KOPT-K1 (cell line): Measurements from ENCODE around the gene CLDN16.

Source experiments
- H3K27ac ChIP-seq: fragments of 200-600 bp; sonication (generic); 2 replicates; pipeline ENCODE4 v1.5.1; 2016; ENCODE audit warnings: antibody characterized with exemption, mild to moderate bottlenecking, low read depth, low read length; ENCODE audit not compliant: poor library complexity, severe bottlenecking
- H3K36me3 ChIP-seq: fragments of 200-600 bp; sonication (generic); 2 replicates; pipeline ENCODE4 v1.5.1; 2017; ENCODE audit warnings: antibody characterized with exemption, mild to moderate bottlenecking, low read length, moderate library complexity; ENCODE audit not compliant: insufficient read depth
- H3K9me3 ChIP-seq: fragments of 200-600 bp; sonication (generic); 2 replicates; pipeline ENCODE4 v1.5.1; 2017; ENCODE audit warnings: antibody characterized with exemption, low read length, mild to moderate bottlenecking; ENCODE audit not compliant: insufficient read depth, poor library complexity, severe bottlenecking

Gene CLDN16, protein sequence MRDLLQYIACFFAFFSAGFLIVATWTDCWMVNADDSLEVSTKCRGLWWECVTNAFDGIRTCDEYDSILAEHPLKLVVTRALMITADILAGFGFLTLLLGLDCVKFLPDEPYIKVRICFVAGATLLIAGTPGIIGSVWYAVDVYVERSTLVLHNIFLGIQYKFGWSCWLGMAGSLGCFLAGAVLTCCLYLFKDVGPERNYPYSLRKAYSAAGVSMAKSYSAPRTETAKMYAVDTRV

DNA sequence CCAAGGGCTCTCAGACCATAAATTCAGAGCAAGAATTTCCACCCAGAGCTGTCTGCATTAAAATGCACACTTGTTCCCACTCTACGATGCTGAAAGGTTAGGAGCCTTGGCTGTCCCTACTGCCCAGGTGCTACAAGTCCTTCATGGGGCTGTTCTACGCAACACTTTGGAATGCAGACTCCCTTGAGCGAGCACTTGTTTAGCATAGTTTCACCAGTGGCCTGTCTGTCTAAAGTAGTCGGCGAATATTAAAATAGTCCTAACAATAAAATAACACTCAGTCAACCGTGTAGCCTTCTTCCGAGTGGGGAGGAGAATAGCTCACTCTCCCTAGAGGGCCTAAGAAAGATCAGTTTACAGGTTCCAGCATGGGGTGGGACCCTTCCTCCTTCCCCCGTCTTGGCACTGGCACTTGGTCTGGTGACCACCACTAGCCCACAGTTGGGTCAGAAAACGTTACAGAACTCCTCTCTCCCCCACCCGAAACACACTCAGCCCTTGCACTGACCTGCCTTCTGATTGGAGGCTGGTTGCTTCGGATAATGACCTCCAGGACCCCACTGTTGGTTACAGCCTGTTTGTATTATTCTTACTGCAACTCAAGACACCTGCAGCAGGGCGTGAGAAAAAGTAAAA, at the start of gene CLDN16:
Gene CLDN16, plus strand, starts transcription at position 586 of the 636 bp plus-strand sequence. CDS start 167 bp downstream, outside the sequence.
- Histone ChIP-seq H3K9me3 (no peaks in the 10 kb centered on the region), H3K27ac (no peak within 1 kb of the TSS), H3K36me3 (no peaks in the 10 kb centered on the region)

DNA sequence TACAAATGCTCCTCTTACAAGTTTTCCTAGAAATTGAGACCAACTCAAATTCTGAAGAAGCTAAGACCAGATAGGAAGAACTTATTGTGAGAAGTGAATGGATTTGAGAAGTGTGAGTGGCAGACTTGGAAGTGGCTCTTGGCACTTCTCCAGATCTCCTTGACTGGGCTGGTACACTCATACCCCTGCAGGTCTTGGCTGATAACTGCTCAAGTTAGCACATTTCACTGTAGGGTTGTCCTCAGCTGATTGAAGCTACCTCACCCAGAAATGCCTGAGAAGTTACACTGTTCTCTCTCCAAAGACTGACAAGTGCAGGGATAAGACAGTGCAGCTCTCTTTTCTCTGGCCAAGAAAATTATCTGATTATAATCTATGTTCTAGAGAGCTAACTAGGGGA, 49.2 kb upstream of the CLDN16 start:
- Histone ChIP-seq H3K9me3 (no peaks in the 10 kb centered on the region), H3K36me3 (no peaks in the 10 kb centered on the region), H3K27ac (no peak overlapping the region)

DNA sequence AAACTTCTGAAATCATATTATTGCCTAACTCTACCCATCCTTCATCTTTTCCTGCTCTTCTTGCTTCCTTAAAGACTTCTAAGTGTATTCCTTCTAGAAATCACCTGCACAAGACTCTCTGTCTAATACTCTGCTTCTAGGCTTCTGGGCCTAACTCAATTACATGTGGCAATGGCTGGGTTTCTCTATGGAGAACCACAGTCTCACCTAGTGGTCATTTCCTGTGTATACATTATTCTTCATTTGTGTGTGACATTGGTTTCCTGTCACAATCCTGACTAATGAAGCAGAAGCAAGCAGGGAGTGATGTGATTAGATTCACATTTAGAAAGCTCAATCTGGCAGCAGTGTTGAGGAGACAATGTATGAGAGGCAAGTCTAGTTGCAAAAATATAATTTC, 48.8 kb upstream of the CLDN16 start:
- Histone ChIP-seq H3K27ac (no peak overlapping the region), H3K9me3 (no peaks in the 10 kb centered on the region), H3K36me3 (no peaks in the 10 kb centered on the region)

DNA sequence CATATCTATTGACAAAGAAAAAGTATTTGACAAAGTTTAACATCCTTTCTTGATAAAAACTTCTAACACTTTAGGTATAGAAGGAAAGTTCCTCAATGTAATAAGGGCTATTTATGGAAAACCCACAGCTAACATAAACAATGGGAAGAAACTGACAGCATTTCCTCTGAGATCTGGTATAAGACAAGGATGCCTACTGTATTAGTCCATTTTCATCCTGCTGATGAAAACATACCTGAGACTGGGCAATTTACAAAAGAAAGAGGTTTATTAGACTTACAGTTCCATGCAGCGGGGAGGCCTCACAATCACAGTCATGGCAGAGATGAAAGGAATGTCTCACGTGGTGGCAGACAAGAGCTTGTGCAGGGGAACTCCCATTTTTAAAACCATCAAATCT, 47.9 kb upstream of the CLDN16 start:
- no peaks in the 10 kb centered on the region for H3K9me3 ChIP-seq
- H3K27ac ChIP-seq: no peak overlapping the region
- no peaks in the 10 kb centered on the region for H3K36me3 ChIP-seq

GRCh38 chr3:190345027-190345821, 42.7 kb upstream of the CLDN16 start:
- no peaks in the 10 kb centered on the region for H3K36me3 ChIP-seq
- H3K9me3 ChIP-seq: no peaks in the 10 kb centered on the region
- no peak overlapping the region for H3K27ac ChIP-seq

GRCh38 chr3:190345878-190346277, 42.1 kb upstream of the CLDN16 start:
- no peaks in the 10 kb centered on the region for H3K9me3 ChIP-seq
- H3K36me3 ChIP-seq: no peaks in the 10 kb centered on the region
- no peak overlapping the region for H3K27ac ChIP-seq

- H3K27ac ChIP-seq: no peak overlapping the region
Measured at GRCh38 chr3:190346541-190346940, 41.4 kb upstream of the CLDN16 start.

GRCh38 chr3:190352861-190353457, 35.0 kb upstream of the CLDN16 start:
- no peaks in the 10 kb centered on the region for H3K36me3 ChIP-seq
- H3K9me3 ChIP-seq: no peaks in the 10 kb centered on the region
- no peak overlapping the region for H3K27ac ChIP-seq

More at GRCh38 chr3:190346541-190346940, 41.4 kb upstream of the CLDN16 start:
- Histone ChIP-seq H3K36me3 (no peaks in the 10 kb centered on the region), H3K9me3 (no peaks in the 10 kb centered on the region)

- Histone ChIP-seq H3K36me3 (no peaks in the 10 kb centered on the region), H3K9me3 (no peaks in the 10 kb centered on the region), H3K27ac (no peak overlapping the region)
Measured at GRCh38 chr3:190356246-190356645, 31.7 kb upstream of the CLDN16 start.

GRCh38 chr3:190357468-190357867, 30.5 kb upstream of the CLDN16 start:
- Histone ChIP-seq H3K27ac (no peak overlapping the region), H3K36me3 (no peaks in the 10 kb centered on the region), H3K9me3 (no peaks in the 10 kb centered on the region)

DNA sequence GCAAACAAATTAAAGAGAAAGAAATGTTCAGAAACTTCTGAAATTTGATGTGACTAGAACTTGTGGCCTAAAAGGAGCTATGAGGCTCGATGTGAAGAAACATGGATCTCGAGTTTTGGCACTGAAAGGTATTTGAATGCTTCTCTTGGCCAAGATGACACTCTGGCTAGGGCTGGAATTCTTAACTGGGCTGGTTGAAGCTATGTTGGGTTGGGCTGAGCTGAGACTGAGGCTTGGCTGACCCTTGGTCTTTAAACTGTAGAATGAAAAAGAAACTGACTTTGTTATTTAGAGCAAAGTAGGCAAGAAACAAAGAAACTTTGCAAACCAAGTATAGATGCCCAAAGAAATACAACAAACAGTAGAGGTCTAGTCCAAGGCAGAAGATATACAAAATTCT, 28.1 kb upstream of the CLDN16 start:
- no peaks in the 10 kb centered on the region for H3K36me3 ChIP-seq
- no peak overlapping the region for H3K27ac ChIP-seq
- H3K9me3 ChIP-seq: no peaks in the 10 kb centered on the region

- Histone ChIP-seq H3K36me3 (no peaks in the 10 kb centered on the region), H3K27ac (no peak overlapping the region), H3K9me3 (no peaks in the 10 kb centered on the region)
Measured at GRCh38 chr3:190360228-190360627, 27.7 kb upstream of the CLDN16 start.

GRCh38 chr3:190361791-190362190, 26.2 kb upstream of the CLDN16 start:
- no peaks in the 10 kb centered on the region for H3K9me3 ChIP-seq
- no peak overlapping the region for H3K27ac ChIP-seq
- no peaks in the 10 kb centered on the region for H3K36me3 ChIP-seq

DNA sequence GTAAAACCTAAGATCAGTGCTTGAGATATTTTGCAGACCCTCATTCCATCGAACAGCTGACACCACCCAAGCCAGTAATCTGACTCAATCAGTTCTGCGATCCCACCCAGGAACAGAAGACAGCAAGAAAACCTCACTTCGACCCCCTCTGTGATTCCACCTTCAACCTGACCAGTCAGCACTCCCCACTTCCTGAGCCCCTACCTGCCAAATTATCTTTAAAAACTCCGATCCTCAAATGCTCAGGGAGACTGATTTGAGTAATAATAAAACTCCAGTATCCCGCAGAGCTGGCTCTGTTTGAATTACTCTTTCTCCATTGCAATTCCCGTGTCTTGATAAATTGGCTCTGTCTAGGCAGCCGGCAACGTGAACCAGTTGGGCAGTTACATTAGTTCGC, 25.7 kb upstream of the CLDN16 start:
- H3K27ac ChIP-seq: no peak overlapping the region
- no peaks in the 10 kb centered on the region for H3K36me3 ChIP-seq
- H3K9me3 ChIP-seq: no peaks in the 10 kb centered on the region

GRCh38 chr3:190366133-190366532, 21.8 kb upstream of the CLDN16 start:
- no peak overlapping the region for H3K27ac ChIP-seq
- no peaks in the 10 kb centered on the region for H3K9me3 ChIP-seq
- H3K36me3 ChIP-seq: no peaks in the 10 kb centered on the region
